Measurements from ENCODE around the gene POLR3H.

- TF ChIP-seq CTCF (IDR thresholded peaks at IDR 0.05) (no peak), POLR2A (IDR thresholded peaks at IDR 0.05; ENCODE audit: low read depth) (no peak), EP300 (IDR thresholded peaks at IDR 0.05) (no peak)
Measured at GRCh38 chr22:41540365-41540764, 3.9 kb downstream of the POLR3H start.
